Skin of body (tissue), 3 donors: ENCODE measurements around the gene TK1. TPM values are rescaled to one million over a fixed set of nuclear protein-coding genes. Genes with fewer than 3 reads are reported as not detected.

ENCODE experiments used
- DNase-seq: peaks from one replicate; lab custom pipeline; 2025; lab: John Stamatoyannopoulos, UW
- small RNA-seq: library from RNA; depleted of rRNA; stranded (forward); fragments of <200 nt; gene quantifications from one replicate; pipeline ENCODE3, GENCODE V24; 2014; ENCODE audit warnings: low replicate concordance
- total RNA-seq: library from RNA; depleted of rRNA; stranded (reverse); fragments of >200 nt; gene quantifications from one replicate; pipeline ENCODE4 v1.2.3, GENCODE V29; 2014

Gene TK1
- total RNA-seq, 1 donor from 2014 or later, result 22.8 TPM

DNA sequence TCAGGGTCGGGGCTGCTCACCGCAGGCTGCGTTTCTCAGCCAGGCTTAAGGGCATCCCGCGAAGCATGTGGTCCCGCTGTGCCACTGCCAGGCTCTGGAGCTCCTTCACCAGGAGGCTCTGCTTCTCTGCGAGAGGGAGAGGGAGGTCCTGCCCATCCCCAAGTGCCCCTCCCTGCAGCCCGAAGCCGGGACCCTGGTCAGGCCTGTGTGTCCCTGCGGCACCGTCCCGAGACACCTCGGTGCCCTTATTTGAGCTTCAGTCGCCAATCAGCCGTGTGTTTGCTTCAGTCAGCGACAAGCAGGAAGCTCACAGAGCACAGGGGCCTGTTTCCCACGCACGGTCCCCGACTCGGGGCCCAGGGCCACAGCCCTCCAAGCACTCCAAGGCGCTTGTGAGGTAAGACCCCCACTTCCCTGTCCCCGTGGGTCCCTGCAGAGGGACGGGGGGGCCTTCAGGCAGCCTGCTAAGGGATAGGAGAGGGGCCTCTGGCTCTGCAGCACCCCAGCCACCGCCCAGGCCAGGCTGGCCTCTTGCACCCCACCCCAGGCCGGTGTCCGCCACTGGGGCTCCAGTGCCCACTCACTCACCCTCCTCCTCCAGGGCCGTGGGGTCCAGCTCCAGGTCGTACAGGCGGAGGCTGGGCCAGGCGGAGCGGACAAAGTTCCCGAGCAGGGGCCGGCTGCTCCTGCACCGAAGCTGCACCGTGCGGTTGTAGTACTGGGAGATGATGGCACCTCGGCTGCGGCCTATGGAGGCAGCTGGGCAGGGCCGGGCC lies 61.5 kb downstream of the TK1 start:
- DNase-seq, result no peak

GRCh38 chr17:78124836-78125137 lies 62.1 kb downstream of the TK1 start:
- no peak for DNase-seq

Small RNA genes within 50 kb of the gene (small RNA-seq; reads per million reads assigned to genes)
- not detected for gene AC087645.1

Other genes starting within 250 kb of the TK1 start
- 13.6 TPM for gene TNRC6C, start 228.3 kb downstream of the TK1 start, total RNA-seq
- gene TMC6, start 58.3 kb downstream of the TK1 start, total RNA-seq, result 14.2 TPM
- gene TMC8, start 56.3 kb downstream of the TK1 start, total RNA-seq, result 3.4 TPM
- gene C17orf99, start 40.7 kb downstream of the TK1 start, total RNA-seq, result 2.9 TPM
- 16.7 TPM for gene SYNGR2, start 18.5 kb downstream of the TK1 start, total RNA-seq
- gene AFMID, start 310 bp upstream of the TK1 start, total RNA-seq, result 28.3 TPM
- 15.0 TPM for gene BIRC5, start 27.2 kb upstream of the TK1 start, total RNA-seq
- not detected for gene TMEM235, start 44.6 kb upstream of the TK1 start, total RNA-seq
- gene SOCS3, start 173.0 kb upstream of the TK1 start, total RNA-seq, result 23.7 TPM
- 25.7 TPM for gene PGS1, start 191.6 kb upstream of the TK1 start, total RNA-seq